UCSD-AML1 (cell line): Measurements from ENCODE around the gene WNT1.

Experiments
- DNase-seq: peaks from one replicate; lab custom pipeline; 2025; ENCODE audit not compliant: unreplicated experiment; lab: John Stamatoyannopoulos, UW

Gene WNT1

GRCh38 chr12:48980389-48980952 lies 2.3 kb downstream of the WNT1 start:
- no peak for DNase-seq

GRCh38 chr12:48980953-48981756 lies 3.0 kb downstream of the WNT1 start:
- peak; percentile 53 for DNase-seq

- no peak for DNase-seq
These were observed 3.6 kb downstream of the WNT1 start for GRCh38 chr12:48981757-48982157.

GRCh38 chr12:48982397-48983080 lies 4.4 kb downstream of the WNT1 start:
- no peak for DNase-seq

- no peak for DNase-seq
These were observed 7.4 kb downstream of the WNT1 start for GRCh38 chr12:48985475-48985897.

GRCh38 chr12:48985901-48986300 lies 7.8 kb downstream of the WNT1 start:
- no peak for DNase-seq

- no peak for DNase-seq
These were observed 8.7 kb downstream of the WNT1 start for GRCh38 chr12:48986720-48987291.

GRCh38 chr12:48988030-48988649 lies 10.0 kb downstream of the WNT1 start:
- DNase-seq = peak; percentile 74

GRCh38 chr12:48990552-48990951 lies 12.4 kb downstream of the WNT1 start:
- DNase-seq = no peak

GRCh38 chr12:48991247-48992050 lies 13.3 kb downstream of the WNT1 start:
- DNase-seq = no peak

- no peak for DNase-seq
These were observed 15.7 kb downstream of the WNT1 start for GRCh38 chr12:48993787-48994186.

- no peak for DNase-seq
These were observed 16.3 kb downstream of the WNT1 start for GRCh38 chr12:48994224-48995085.

GRCh38 chr12:48995086-48995879 lies 17.2 kb downstream of the WNT1 start:
- peak; percentile 67 for DNase-seq

GRCh38 chr12:48996794-48997718 lies 18.9 kb downstream of the WNT1 start:
- DNase-seq = peak; percentile 80

- DNase-seq = no peak
These were observed 19.8 kb downstream of the WNT1 start for GRCh38 chr12:48997719-48998496.

GRCh38 chr12:48998497-48999353 lies 20.6 kb downstream of the WNT1 start:
- no peak for DNase-seq
